Endothelial cell of umbilical vein (primary cell): ENCODE measurements around the gene WDFY3. TPM values are rescaled to one million over a fixed set of nuclear protein-coding genes. Genes with fewer than 3 reads are reported as not detected.

Experiments used
- BruUV-seq: library from RNA; stranded (reverse); fragments of 400-500 nt; replicated peaks from 2 replicates; lab custom pipeline; 2021; lab: Mats Ljungman, UMichigan
- CTCF ChIA-PET: fragments of 300-600, 350-600 bp; sonication (Branson Sonifier 250); formaldehyde crosslinking; loops from one replicate; lab custom pipeline; 2021; ENCODE audit warnings: antibody characterized with exemption, inconsistent platforms; lab: Charles Lee
- POLR2A ChIA-PET: fragments of 300-600, 350-600 bp; sonication (Branson Sonifier 250); formaldehyde crosslinking; loops from one replicate; lab custom pipeline; 2021; ENCODE audit warnings: antibody characterized with exemption, inconsistent platforms; lab: Charles Lee
- DNase-seq: peaks from one replicate; pipeline ENCODE4 v3.0.0-alpha.2; 2011; ENCODE audit warnings: low read depth, low spot score
- FAIRE-seq: peaks from 2 replicates; lab custom pipeline; 2011; peaks lifted over from hg19 to GRCh38; lab: Jason Lieb, UNC
- H2AFZ ChIP-seq: 2 replicates; pipeline ENCODE4 v1.6.0; 2012; ENCODE audit warnings: low read depth, low read length, control low read depth, inconsistent platforms
- H3K27ac ChIP-seq: 2 replicates; pipeline ENCODE4 v1.5.1; 2011; ENCODE audit warnings: low read depth, mild to moderate bottlenecking, control low read depth, low read length, moderate library complexity; ENCODE audit not compliant: insufficient read depth
- H3K27me3 ChIP-seq, 2 experiments: 2 replicates each; pipeline versions ENCODE4 v1.6.0 to v1.6.1; 2011; ENCODE audit warnings: low read length in 2 of 2, mixed read lengths in 1 of 2; ENCODE audit not compliant: control insufficient read depth in 2 of 2, insufficient read depth in 2 of 2
- H3K36me3 ChIP-seq, 2 experiments: 2 replicates in 1 of 2; 3 replicates in 1 of 2; pipeline ENCODE4 v1.5.1; 2011; ENCODE audit warnings: low read length in 2 of 2, mild to moderate bottlenecking in 1 of 2, moderate library complexity in 1 of 2; ENCODE audit not compliant: control insufficient read depth in 2 of 2, insufficient read depth in 2 of 2; ENCODE audit errors: extremely low read depth in 1 of 2
- H3K4me1 ChIP-seq: 3 replicates; pipeline ENCODE4 v1.5.1; 2011; ENCODE audit warnings: mild to moderate bottlenecking, low read length; ENCODE audit not compliant: control insufficient read depth, insufficient read depth; ENCODE audit errors: extremely low read depth
- H3K4me2 ChIP-seq: 2 replicates; pipeline ENCODE4 v1.6.1; 2011; ENCODE audit warnings: low read length, control low read depth, mixed read lengths; ENCODE audit not compliant: insufficient read depth
- H3K4me3 ChIP-seq, 3 experiments: fragments of 200-600 bp in 1 of 3; sonication (generic), shearing (Covaris generic) in 1 of 3; replicated peaks in 1 of 3; 2 replicates each; pipeline ENCODE4 v1.5.1; 2011 to 2016; ENCODE audit warnings: control low read depth in 3 of 3, low read length in 3 of 3, mild to moderate bottlenecking in 2 of 3, inconsistent platforms in 1 of 3, low read depth in 1 of 3, moderate library complexity in 1 of 3; ENCODE audit not compliant: insufficient read depth in 1 of 3
- H3K79me2 ChIP-seq: 2 replicates; pipeline ENCODE4 v1.6.0; 2012; ENCODE audit warnings: low read length, inconsistent platforms; ENCODE audit not compliant: control insufficient read depth, insufficient read depth
- H3K9ac ChIP-seq: replicated peaks from 2 replicates; pipeline ENCODE3; 2011; ENCODE audit warnings: low read length, control low read depth; ENCODE audit not compliant: insufficient read depth; ENCODE audit errors: extremely low read depth
- H3K9me1 ChIP-seq: replicated peaks from 3 replicates; pipeline ENCODE4 v1.6.0; 2011; ENCODE audit warnings: mild to moderate bottlenecking, low read length; ENCODE audit not compliant: control insufficient read depth, insufficient read depth; ENCODE audit errors: extremely low read depth
- H3K9me3 ChIP-seq: replicated peaks from 2 replicates; pipeline ENCODE4 v1.5.1; 2012; ENCODE audit warnings: low read length, inconsistent platforms; ENCODE audit not compliant: control insufficient read depth, insufficient read depth
- H4K20me1 ChIP-seq: replicated peaks from 2 replicates; pipeline ENCODE3; 2011; ENCODE audit warnings: mild to moderate bottlenecking, low read length; ENCODE audit not compliant: control insufficient read depth, insufficient read depth; ENCODE audit errors: extremely low read depth
- FOS ChIP-seq: IDR thresholded peaks from 2 replicates; pipeline ENCODE4 v1.6.1; 2011; ENCODE audit warnings: mild to moderate bottlenecking, low read length, moderate library complexity, borderline replicate concordance; ENCODE audit not compliant: insufficient read depth
- GATA2 ChIP-seq: IDR thresholded peaks from 2 replicates; pipeline ENCODE4 v1.7.0; 2011; ENCODE audit warnings: low read depth, mild to moderate bottlenecking, moderate library complexity, mixed read lengths, low read length; ENCODE audit not compliant: insufficient read length, insufficient read depth
- MAX ChIP-seq: IDR thresholded peaks from 2 replicates; pipeline ENCODE4 v1.6.1; 2011; ENCODE audit not compliant: insufficient read depth, insufficient read length
- MYC ChIP-seq: IDR thresholded peaks from one replicate; pipeline ENCODE4 v1.6.1; 2011; ENCODE audit warnings: mild to moderate bottlenecking, low read depth, low read length
- POLR2A ChIP-seq: IDR thresholded peaks from 2 replicates; pipeline ENCODE4 v1.6.1; 2012; ENCODE audit warnings: low read depth, mild to moderate bottlenecking, control low read depth, low read length
- POLR2AphosphoS5 ChIP-seq: IDR thresholded peaks from 2 replicates; pipeline ENCODE4 v1.6.1; 2012; ENCODE audit warnings: low read depth, mild to moderate bottlenecking, control low read depth, low read length, moderate library complexity; ENCODE audit not compliant: insufficient read depth
- dilution Hi-C: fragments of 300-500 bp; cut with MboI; formaldehyde crosslinking; loops from one replicate; pipeline ENCODE4 v1.15.0; 2019; ENCODE audit warnings: low sequenced_read_pairs; ENCODE audit not compliant: extremely low pct_ligation_motif_present
- intact Hi-C: fragments of 100-400 bp; cut with micrococcal nuclease; formaldehyde crosslinking; loops from one replicate; pipeline ENCODE4 v1.10.0; 2022
- polyA plus RNA-seq, 4 experiments: library from polyadenylated mRNA; depleted of rRNA in 3 of 4; stranded (reverse) in 3 of 4; unstranded in 1 of 4; fragments of >200 nt; gene quantifications; 2 replicates each; pipeline versions ENCODE4 v1.2.1 to v1.2.3, GENCODE V29; 2011 to 2012; ENCODE audit warnings: missing spikeins in 1 of 4
- total RNA-seq: library from RNA; stranded (reverse); gene quantifications from 2 replicates; pipeline ENCODE4 v1.2.3, GENCODE V29; 2021
- TF ChIP-seq, protein P1 (sequence below), 2 donors: IDR thresholded peaks; 1 replicate in 1 of 2; 2 replicates in 1 of 2; pipeline ENCODE4 v1.5.1; 2011; ENCODE audit warnings: low read length in 2 of 2, mild to moderate bottlenecking in 2 of 2, moderate library complexity in 2 of 2, control low read depth in 1 of 2, inconsistent platforms in 1 of 2, low read depth in 1 of 2; ENCODE audit not compliant: insufficient read depth in 1 of 2; ENCODE audit errors: extremely low read depth in 1 of 2

The WDFY3 gene
- total and polyA plus RNA-seq, 2 donors (not counting 3 experiments of a cell fraction or from before 2014, with no cell fraction given) = 37.0 to 113 TPM

DNA sequence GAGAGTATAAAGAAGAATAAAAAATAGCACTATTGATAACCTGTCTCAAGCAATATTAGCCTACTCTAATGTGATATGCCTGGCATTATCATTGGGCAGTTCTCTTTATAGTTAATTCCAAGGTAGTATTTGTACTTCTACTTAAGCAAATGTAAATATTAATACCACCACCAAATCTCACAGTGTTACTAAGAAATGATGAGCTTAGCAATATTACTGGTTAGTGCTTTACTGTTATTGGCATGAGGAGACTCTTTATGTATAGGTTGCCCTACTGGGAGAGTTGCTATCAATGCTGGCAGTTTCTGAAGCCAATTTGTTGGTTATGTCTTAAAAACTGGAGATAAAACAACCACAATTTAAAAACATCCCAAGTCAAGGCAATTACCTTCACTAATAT, 227.9 kb downstream of the WDFY3 start:
- dilution Hi-C loops (no loop called here), intact Hi-C loops (no loop called here)
- FAIRE-seq = no peak
- H3K36me3 ChIP-seq = peaks cover 16 to 32% of the 10 kb centered on the region in 2 experiments
- H3K9me3 ChIP-seq = no peaks in the 10 kb centered on the region
- no peak overlapping the region for H3K4me3 ChIP-seq
- H3K9me1 ChIP-seq = no peaks in the 10 kb centered on the region
- BruUV-seq = no TSS peak
- H3K27me3 ChIP-seq = no peaks in the 10 kb centered on the region
- no peak overlapping the region for H2AFZ ChIP-seq
- no peak for TF ChIP-seq POLR2A
- H3K9ac ChIP-seq = no peak overlapping the region
- H3K4me1 ChIP-seq = no peaks in the 10 kb centered on the region
- ChIA-PET CTCF (interaction anchor here (1.1 kb wide), 1 partner anchor 20 kb away, joined by 3 read pairs; no protein-coding TSS in a partner anchor), POLR2A (no interaction called here)
- DNase-seq = no peak
- no peak overlapping the region for H3K4me2 ChIP-seq
- H3K79me2 ChIP-seq = no peaks in the 10 kb centered on the region
- no peaks in the 10 kb centered on the region for H4K20me1 ChIP-seq
- no peak overlapping the region for H3K27ac ChIP-seq

GRCh38 chr4:84737656-84738055, 228.8 kb downstream of the WDFY3 start:
- peaks cover 19 to 32% of the 10 kb centered on the region in 2 experiments for H3K36me3 ChIP-seq
- ChIA-PET CTCF (interaction anchor here (1.3 to 2.2 kb wide), 2 partner anchors 12 to 46 kb away, joined by 3 to 10 read pairs; no protein-coding TSS in a partner anchor), POLR2A (no interaction called here)
- H3K9me3 ChIP-seq = no peaks in the 10 kb centered on the region
- intact Hi-C loops (no loop called here), dilution Hi-C loops (no loop called here)
- H3K4me3 ChIP-seq = no peak overlapping the region
- H3K9me1 ChIP-seq = no peaks in the 10 kb centered on the region
- DNase-seq (no peak), FAIRE-seq (no peak)
- H4K20me1 ChIP-seq = no peaks in the 10 kb centered on the region
- no peak overlapping the region for H3K27ac ChIP-seq
- no peak overlapping the region for H2AFZ ChIP-seq
- no peak overlapping the region for H3K9ac ChIP-seq
- H3K79me2 ChIP-seq = no peaks in the 10 kb centered on the region
- no TSS peak for BruUV-seq
- H3K4me1 ChIP-seq = no peaks in the 10 kb centered on the region
- no peak overlapping the region for H3K4me2 ChIP-seq
- TF ChIP-seq MAX (no peak), GATA2 (no peak), POLR2AphosphoS5 (no peak), MYC (no peak), FOS (no peak), POLR2A (no peak)
- TF ChIP-seq, protein P1, sequence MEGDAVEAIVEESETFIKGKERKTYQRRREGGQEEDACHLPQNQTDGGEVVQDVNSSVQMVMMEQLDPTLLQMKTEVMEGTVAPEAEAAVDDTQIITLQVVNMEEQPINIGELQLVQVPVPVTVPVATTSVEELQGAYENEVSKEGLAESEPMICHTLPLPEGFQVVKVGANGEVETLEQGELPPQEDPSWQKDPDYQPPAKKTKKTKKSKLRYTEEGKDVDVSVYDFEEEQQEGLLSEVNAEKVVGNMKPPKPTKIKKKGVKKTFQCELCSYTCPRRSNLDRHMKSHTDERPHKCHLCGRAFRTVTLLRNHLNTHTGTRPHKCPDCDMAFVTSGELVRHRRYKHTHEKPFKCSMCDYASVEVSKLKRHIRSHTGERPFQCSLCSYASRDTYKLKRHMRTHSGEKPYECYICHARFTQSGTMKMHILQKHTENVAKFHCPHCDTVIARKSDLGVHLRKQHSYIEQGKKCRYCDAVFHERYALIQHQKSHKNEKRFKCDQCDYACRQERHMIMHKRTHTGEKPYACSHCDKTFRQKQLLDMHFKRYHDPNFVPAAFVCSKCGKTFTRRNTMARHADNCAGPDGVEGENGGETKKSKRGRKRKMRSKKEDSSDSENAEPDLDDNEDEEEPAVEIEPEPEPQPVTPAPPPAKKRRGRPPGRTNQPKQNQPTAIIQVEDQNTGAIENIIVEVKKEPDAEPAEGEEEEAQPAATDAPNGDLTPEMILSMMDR (IDR thresholded peaks at IDR 0.05; ENCODE audit: extremely low read depth in 1 of 2, insufficient read depth in 1 of 2, low read depth in 1 of 2, low read length in 2 of 2) = no peak
- no peaks in the 10 kb centered on the region for H3K27me3 ChIP-seq
